H1 (cell line): ENCODE data around the gene RILP. TPM values are rescaled to one million over a fixed set of nuclear protein-coding genes. Genes with fewer than 3 reads are reported as not detected.

Experiments
- CTCF ChIA-PET: fragments of 300-600 bp; sonication (Branson Sonifier 250); formaldehyde crosslinking; loops from one replicate; lab custom pipeline; 2021; ENCODE audit not compliant: partially characterized antibody; lab: Charles Lee
- POLR2A ChIA-PET: fragments of 300-600 bp; sonication (Branson Sonifier 250); formaldehyde crosslinking; loops from one replicate; lab custom pipeline; 2021; ENCODE audit warnings: inconsistent platforms; ENCODE audit not compliant: partially characterized antibody; lab: Charles Lee
- DNase-seq, 2 experiments: peaks; one replicate each; pipeline versions ENCODE4 v3.0.0 to v3.0.0-alpha.2; 2010 to 2022; ENCODE audit warnings: low spot score in 2 of 2, low read depth in 1 of 2, mixed read lengths in 1 of 2
- FAIRE-seq: peaks from 2 replicates; lab custom pipeline; 2011; peaks lifted over from hg19 to GRCh38; lab: Jason Lieb, UNC
- H2AFZ ChIP-seq: 2 replicates; pipeline ENCODE4 v1.8.1; 2012; ENCODE audit warnings: low read length, inconsistent platforms
- H2AK5ac ChIP-seq: 2 replicates; pipeline ENCODE4 v1.6.1; 2013; ENCODE audit warnings: low read depth, low read length
- H2BK120ac ChIP-seq: replicated peaks from 2 replicates; pipeline ENCODE3; 2013; ENCODE audit warnings: low read depth, low read length, inconsistent platforms
- H2BK12ac ChIP-seq: 2 replicates; pipeline ENCODE4 v1.6.1; 2013; ENCODE audit warnings: low read depth, low read length
- H2BK15ac ChIP-seq: 2 replicates; pipeline ENCODE4 v1.6.1; 2013; ENCODE audit warnings: low read length
- H2BK20ac ChIP-seq: 2 replicates; pipeline ENCODE4 v1.6.1; 2013; ENCODE audit warnings: low read length
- H2BK5ac ChIP-seq: 2 replicates; pipeline ENCODE4 v1.6.1; 2013; ENCODE audit warnings: low read depth, low read length
- H3K14ac ChIP-seq: 2 replicates; pipeline ENCODE4 v1.6.1; 2013; ENCODE audit warnings: inconsistent platforms; ENCODE audit not compliant: insufficient read length
- H3K18ac ChIP-seq: 2 replicates; pipeline ENCODE4 v1.6.1; 2013; ENCODE audit warnings: low read length; ENCODE audit errors: extremely low read depth
- H3K23ac ChIP-seq: 2 replicates; pipeline ENCODE4 v1.6.1; 2013; ENCODE audit warnings: inconsistent platforms; ENCODE audit not compliant: insufficient read length
- H3K23me2 ChIP-seq: 2 replicates; pipeline ENCODE4 v1.6.1; 2013; ENCODE audit warnings: low read depth, low read length
- H3K27ac ChIP-seq: 2 replicates; pipeline ENCODE4 v1.6.1; 2011; ENCODE audit warnings: low read depth, low read length, inconsistent platforms
- H3K27me3 ChIP-seq, 4 experiments: replicated peaks in 1 of 4; 1 replicate in 1 of 4; 2 replicates in 3 of 4; pipeline versions ENCODE4 v1.6.1 to v1.8.1; 2011 to 2013; ENCODE audit warnings: low read length in 3 of 4, mild to moderate bottlenecking in 3 of 4, inconsistent platforms in 2 of 4, mixed read lengths in 2 of 4, moderate library complexity in 1 of 4; ENCODE audit not compliant: control insufficient read depth in 3 of 4, insufficient read depth in 3 of 4; ENCODE audit errors: extremely low read depth in 1 of 4
- H3K36me3 ChIP-seq, 4 experiments: 2 replicates each; pipeline versions ENCODE4 v1.6.1 to v1.8.1; 2011 to 2013; ENCODE audit warnings: mild to moderate bottlenecking in 4 of 4, low read length in 3 of 4, moderate library complexity in 2 of 4, control low read depth in 1 of 4, inconsistent platforms in 1 of 4; ENCODE audit not compliant: insufficient read depth in 4 of 4, control insufficient read depth in 2 of 4
- H3K4ac ChIP-seq: replicated peaks from 2 replicates; pipeline ENCODE3; 2013; ENCODE audit warnings: low read length, low read depth, mixed read lengths, inconsistent platforms; ENCODE audit not compliant: insufficient read length
- H3K4me1 ChIP-seq, 4 experiments: replicated peaks in 1 of 4; 1 replicate in 1 of 4; 2 replicates in 3 of 4; pipeline versions ENCODE4 v1.6.1 to v1.8.1; 2011 to 2013; ENCODE audit warnings: low read length in 3 of 4, inconsistent platforms in 2 of 4, mixed read lengths in 1 of 4; ENCODE audit not compliant: insufficient read depth in 4 of 4, control insufficient read depth in 3 of 4
- H3K4me2 ChIP-seq, 2 experiments: 2 replicates each; pipeline versions ENCODE4 v1.6.1 to v1.8.1; 2011 to 2013; ENCODE audit warnings: low read depth in 2 of 2, low read length in 2 of 2, control low read depth in 1 of 2, inconsistent platforms in 1 of 2, mild to moderate bottlenecking in 1 of 2; ENCODE audit not compliant: insufficient read depth in 1 of 2
- H3K4me3 ChIP-seq, 4 experiments: fragments of 200-600, 300-600 bp in 1 of 4; sonication (generic), shearing (Covaris generic), sonication (Bioruptor Twin) in 1 of 4; 2 replicates each; pipeline versions ENCODE4 v1.5.1 to v1.8.1; 2011 to 2016; ENCODE audit warnings: low read length in 4 of 4, low read depth in 3 of 4, control low read depth in 2 of 4, inconsistent platforms in 2 of 4, mild to moderate bottlenecking in 2 of 4, mixed read lengths in 1 of 4, moderate library complexity in 1 of 4; ENCODE audit not compliant: insufficient read depth in 2 of 4; ENCODE audit errors: extremely low read depth in 1 of 4
- H3K56ac ChIP-seq: replicated peaks from 2 replicates; pipeline ENCODE3; 2013; ENCODE audit warnings: low read depth, mild to moderate bottlenecking, mixed read lengths, low read length, inconsistent platforms; ENCODE audit not compliant: insufficient read length
- H3K79me1 ChIP-seq: 2 replicates; pipeline ENCODE4 v1.6.1; 2013; ENCODE audit warnings: low read depth, low read length, control low read depth
- H3K79me2 ChIP-seq, 2 experiments: 2 replicates each; pipeline versions ENCODE4 v1.6.1 to v1.8.1; 2012 to 2013; ENCODE audit warnings: low read length in 2 of 2, mild to moderate bottlenecking in 2 of 2, inconsistent platforms in 1 of 2; ENCODE audit not compliant: insufficient read depth in 2 of 2, control insufficient read depth in 1 of 2
- H3K9ac ChIP-seq, 4 experiments: replicated peaks in 1 of 4; 1 replicate in 1 of 4; 2 replicates in 3 of 4; pipeline versions ENCODE4 v1.6.1 to v1.8.1; 2011 to 2013; ENCODE audit warnings: low read depth in 3 of 4, low read length in 3 of 4, control low read depth in 2 of 4, mild to moderate bottlenecking in 2 of 4, moderate library complexity in 2 of 4, inconsistent platforms in 1 of 4; ENCODE audit errors: extremely low read depth in 1 of 4
- H3K9me3 ChIP-seq, 2 experiments: 2 replicates each; pipeline versions ENCODE4 v1.6.1 to v1.8.1; 2012 to 2013; ENCODE audit warnings: mild to moderate bottlenecking in 2 of 2, moderate library complexity in 2 of 2, control low read depth in 1 of 2, inconsistent platforms in 1 of 2, low read depth in 1 of 2, low read length in 1 of 2, mixed read lengths in 1 of 2; ENCODE audit not compliant: insufficient read depth in 2 of 2
- H4K20me1 ChIP-seq, 2 experiments: replicated peaks in 1 of 2; 2 replicates each; pipeline versions ENCODE3 to v1.8.1; 2011 to 2013; ENCODE audit warnings: inconsistent platforms in 2 of 2, low read length in 2 of 2, mild to moderate bottlenecking in 1 of 2; ENCODE audit not compliant: insufficient read depth in 2 of 2, control insufficient read depth in 1 of 2
- H4K5ac ChIP-seq: 2 replicates; pipeline ENCODE4 v1.6.1; 2013; ENCODE audit warnings: low read length, low read depth, mixed read lengths, inconsistent platforms; ENCODE audit not compliant: insufficient read length
- H4K8ac ChIP-seq: 2 replicates; pipeline ENCODE4 v1.8.0; 2013; ENCODE audit warnings: mild to moderate bottlenecking, moderate library complexity, low read length, inconsistent platforms; ENCODE audit not compliant: insufficient read depth; ENCODE audit errors: extremely low read depth
- H4K91ac ChIP-seq: replicated peaks from 2 replicates; pipeline ENCODE3; 2013; ENCODE audit warnings: low read length, mixed read lengths, inconsistent platforms; ENCODE audit not compliant: insufficient read length
- CTBP2 ChIP-seq: IDR thresholded peaks from 2 replicates; pipeline ENCODE4 v1.7.0; 2011; ENCODE audit warnings: borderline replicate concordance, mild to moderate bottlenecking, moderate library complexity, mixed read lengths, low read length; ENCODE audit not compliant: insufficient read depth, insufficient read length
- EZH2 ChIP-seq: fragments of 200-600 bp; sonication (generic); IDR thresholded peaks from 2 replicates; pipeline ENCODE4 v1.7.1; 2012; ENCODE audit warnings: low read depth, mild to moderate bottlenecking, moderate library complexity, low read length, inconsistent platforms; ENCODE audit not compliant: severe bottlenecking
- KDM4A ChIP-seq: IDR thresholded peaks from one replicate; pipeline ENCODE4 v1.7.1; 2012; ENCODE audit warnings: low read depth, mild to moderate bottlenecking, moderate library complexity, low read length, inconsistent platforms; ENCODE audit not compliant: severe bottlenecking
- RAD21 ChIP-seq, 2 experiments: IDR thresholded peaks in 1 of 2; conservative IDR thresholded peaks in 1 of 2; 2 replicates each; pipeline ENCODE4 v1.6.1; 2011; ENCODE audit warnings: low read depth in 2 of 2, low read length in 2 of 2, improper control_type of control experiment in 1 of 2, inconsistent platforms in 1 of 2, mild to moderate bottlenecking in 1 of 2, moderate library complexity in 1 of 2
- RBBP5 ChIP-seq: IDR thresholded peaks from 2 replicates; pipeline ENCODE4 v1.7.1; 2012; ENCODE audit warnings: low read depth, mild to moderate bottlenecking, inconsistent platforms, low read length, moderate library complexity, borderline replicate concordance
- SP4 ChIP-seq: IDR thresholded peaks from 2 replicates; pipeline ENCODE4 v1.6.1; 2012; ENCODE audit warnings: low read length, inconsistent platforms
- TAF1 ChIP-seq: IDR thresholded peaks from 2 replicates; pipeline ENCODE4 v1.6.1; 2011; ENCODE audit warnings: mild to moderate bottlenecking, low read depth, low read length
- TEAD4 ChIP-seq: IDR thresholded peaks from 2 replicates; pipeline ENCODE4 v1.6.1; 2012; ENCODE audit warnings: low read depth, low read length, inconsistent platforms, mixed read lengths
- YY1 ChIP-seq: IDR thresholded peaks from 2 replicates; pipeline ENCODE4 v1.6.1; 2011; ENCODE audit warnings: low read depth, mild to moderate bottlenecking, low read length
- ZNF274 ChIP-seq: IDR thresholded peaks from 2 replicates; pipeline ENCODE4 v1.7.0; 2012; ENCODE audit warnings: low read length, borderline replicate concordance; ENCODE audit errors: extremely low read depth
- WGBS, 2 experiments: shearing (Covaris generic) in 1 of 2; methylation state at CpG; one replicate each; pipeline versions ENCODE4 v1.1.6 to v1.1.7; 2013 to 2015; ENCODE audit warnings: low lambda C conversion rate in 2 of 2, mixed read lengths in 2 of 2, inconsistent platforms in 1 of 2, low coverage in 1 of 2, missing lambda C conversion rate in 1 of 2; ENCODE audit not compliant: insufficient replicate concordance in 2 of 2, insufficient coverage in 1 of 2, insufficient read length in 1 of 2; ENCODE audit errors: extremely low coverage in 1 of 2, missing lambda C conversion rate in 1 of 2; 5-methylcytosine and 5-hydroxymethylcytosine counted together
- polyA plus RNA-seq, 7 experiments: library from polyadenylated mRNA; depleted of rRNA in 3 of 7; stranded (reverse) in 5 of 7; unstranded in 2 of 7; fragments of >200 nt in 5 of 7; fragments of 200-250 nt in 2 of 7; gene quantifications; 1 replicate in 5 of 7; 2 replicates in 1 of 7; 4 replicates in 1 of 7; pipeline versions ENCODE4 v1.2.1 to v1.2.3, GENCODE V29; 2011 to 2013; ENCODE audit warnings: missing spikeins in 2 of 7, mixed read lengths in 2 of 7
- total RNA-seq: library from RNA; stranded (reverse); fragmentation: NEBNext Ultra II Directional; extraction: Animal tissue kit (Norgen Biotek cat#: 25700); gene quantifications from 2 replicates; pipeline ENCODE4 v1.2.1, GENCODE V29; 2021

The RILP gene
- total and polyA plus RNA-seq, 2 of the 8 experiments (the other 6 are each of a cell fraction or from before 2014, with no cell fraction given), result 6.8 to 7.2 TPM

DNA sequence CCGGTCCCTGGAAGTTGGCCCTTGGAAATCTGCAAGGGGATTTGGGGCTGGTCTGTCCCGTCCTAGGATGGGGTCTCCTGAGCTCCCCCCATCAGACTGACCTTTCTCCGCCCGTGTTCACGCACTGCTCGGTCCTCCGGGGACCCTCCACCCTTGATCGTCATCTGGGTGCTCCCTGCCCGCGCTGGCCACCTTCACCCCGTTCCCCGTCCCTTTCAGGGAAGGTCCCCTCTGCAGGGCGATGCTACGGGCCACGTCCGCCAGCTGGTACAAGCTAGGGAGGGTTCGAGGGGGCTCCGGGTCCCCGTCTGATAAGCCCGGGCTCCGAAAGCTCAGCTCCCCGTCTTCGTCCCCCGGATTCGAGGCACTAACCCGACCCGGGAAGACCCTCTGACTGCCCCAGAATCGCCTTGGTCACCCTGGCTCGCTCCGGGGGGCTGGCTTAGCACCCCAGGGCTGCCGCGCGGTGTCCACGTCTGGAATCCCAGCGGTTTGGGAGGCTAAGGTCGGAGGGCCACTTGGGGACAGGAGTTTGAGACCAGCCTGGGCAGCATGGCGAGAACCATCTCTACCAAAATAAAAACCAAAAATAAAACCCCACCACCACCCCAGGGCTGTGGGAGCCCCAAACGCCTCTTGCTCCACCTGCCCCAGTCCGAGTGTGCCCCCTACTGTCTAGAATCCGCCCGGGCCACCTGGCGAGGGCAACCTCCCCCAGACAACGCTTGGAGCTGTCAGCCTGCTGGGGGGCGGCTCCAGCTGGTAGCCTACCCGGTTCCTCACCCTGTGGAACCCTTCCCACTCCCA lies 20.0 kb downstream of the RILP start:
- Histone ChIP-seq H2BK5ac (no peak overlapping the region), H2BK20ac (no peak overlapping the region), H3K56ac (peak overlapping the region; percentile 46), H3K79me2 (no peaks in the 10 kb centered on the region), H3K27me3 (peaks cover 0 to 13% (median 5%) of the 10 kb centered on the region in 4 experiments; a peak in 5 of 7 replicates), H3K4me3 (peak overlapping the region; percentile 67 to 79 (median 68)), H3K4me2 (peak overlapping the region; percentile 93 to 99), H3K36me3 (no peaks in the 10 kb centered on the region), H3K9me3 (no peaks in the 10 kb centered on the region), H4K91ac (peak overlapping the region; percentile 34), H2AK5ac (no peak overlapping the region), H3K4me1 (peaks cover 0 to 7% (median 5%) of the 10 kb centered on the region in 4 experiments; a peak in 6 of 7 replicates), H3K23ac (no peak overlapping the region), H3K18ac (no peak overlapping the region; the same call in 1 of the 2 replicates), H3K27ac (no peak overlapping the region), H3K23me2 (peaks cover 14% of the 10 kb centered on the region), H4K5ac (no peak overlapping the region), H4K20me1 (peaks cover 0 to 4% of the 10 kb centered on the region in 2 experiments), H3K14ac (no peak overlapping the region), H2AFZ (peak overlapping the region; percentile 37; the same call in 1 of the 2 replicates), H4K8ac (peak overlapping the region; percentile 94; the same call in 1 of the 2 replicates), H2BK15ac (no peak overlapping the region), H2BK120ac (no peak overlapping the region), H2BK12ac (no peak overlapping the region), H3K4ac (no peak overlapping the region), H3K79me1 (no peaks in the 10 kb centered on the region), H3K9ac (peak overlapping the region in 3 of 4 experiments; percentile 45 to 73 (median 54); a peak in 5 of 7 replicates)
- DNase-seq (peak in 1 of 2 experiments; percentile 84), FAIRE-seq (no peak)
- ChIA-PET CTCF (interaction anchor here (0.5 to 14.5 kb wide), 33 partner anchors 8 to 397 kb away, joined by 3 to 146 read pairs (median 4); partner anchors contain the start of gene SCARF1), POLR2A (interaction anchor here (1.0 to 6.2 kb wide), 9 partner anchors 10 to 232 kb away, joined by 3 to 29 read pairs (median 4); no protein-coding TSS in a partner anchor)
- 12% methylated on average over 44 of the region's 45 CpGs; no CpG with 5 or more reads in 1 of the 2 experiments for WGBS, 2 experiments
- TF ChIP-seq RBBP5 (no peak), ZNF274 (no peak), TEAD4 (peak; percentile 73), KDM4A (peak; percentile 70), CTBP2 (no peak), TAF1 (no peak), RAD21 (IDR thresholded peaks at IDR 0.05 in 1 of 2, conservative IDR thresholded peaks at IDR 0.05 in 1 of 2; ENCODE audit: low read depth in 2 of 2, low read length in 2 of 2) (peak; percentile 74 to 85), SP4 (no peak), EZH2 (no peak), YY1 (0 out of 2 replicates have a peak, but pooled peaks have one; percentile 42)
